Ovary (tissue), 9 donors: ENCODE results near the gene PLAC8. TPM values are rescaled to one million over a fixed set of nuclear protein-coding genes. Genes with fewer than 3 reads are reported as not detected.
"Not testable (repeated sequence)": the region's sequence is repeated elsewhere in the genome, so short reads cannot be mapped to it uniquely, and the experiment has no call there.

ENCODE experiments used
- DNase-seq, 5 donors: peaks; one replicate each; pipeline ENCODE4 v3.0.0-alpha.2; 2019 to 2020
- H3K27ac ChIP-seq, 2 donors: fragments of 200-600 bp; one replicate each; pipeline versions ENCODE4 v1.5.1 to v1.8.0; 2019 to 2022
- H3K27me3 ChIP-seq: fragments of 200-600 bp; one replicate; pipeline ENCODE4 v1.8.0; 2022
- H3K36me3 ChIP-seq: fragments of 200-600 bp; sonication (generic); one replicate; pipeline ENCODE4 v1.5.1; 2019
- H3K4me1 ChIP-seq: one replicate; pipeline ENCODE4 v1.8.1; 2013; ENCODE audit warnings: mild to moderate bottlenecking, moderate library complexity; ENCODE audit not compliant: insufficient read depth
- H3K4me3 ChIP-seq: fragments of 200-600 bp; sonication (generic); one replicate; pipeline ENCODE4 v1.5.1; 2017
- H3K9me3 ChIP-seq, 2 donors: fragments of 200-600 bp in 1 of 2; sonication (generic) in 1 of 2; one replicate each; pipeline versions ENCODE4 v1.5.1 to v1.8.1; 2013 to 2019; ENCODE audit warnings: mild to moderate bottlenecking in 1 of 2, moderate library complexity in 1 of 2
- EP300 ChIP-seq: sonication (generic); formaldehyde crosslinking; IDR thresholded peaks from one replicate; pipeline ENCODE4 v1.6.1; 2017; ENCODE audit warnings: antibody characterized with exemption
- POLR2A ChIP-seq: fragments of 450-650 bp; IDR thresholded peaks from one replicate; pipeline ENCODE4 v1.6.1; 2017; ENCODE audit warnings: antibody characterized with exemption, mild to moderate bottlenecking, moderate library complexity
- WGBS, 3 donors: extraction: QIAGEN DNeasy Blood & Tissue Kit in 1 of 3; methylation state at CpG; one replicate each; pipeline versions ENCODE4 v1.1.5 to v1.1.7; 2013 to 2017; 5-methylcytosine and 5-hydroxymethylcytosine counted together
- intact Hi-C, 4 donors: fragments of 100-400 bp; cut with DNase I; formaldehyde crosslinking; loops; one replicate each; pipeline versions ENCODE4 v1.11.0 to v1.15.1; 2022 to 2023
- polyA plus RNA-seq, 2 donors: library from polyadenylated mRNA; stranded (reverse); fragments of 200-250 nt in 1 of 2; fragments of 350-450 nt in 1 of 2; fragmentation: Illumina TruSeq in 1 of 2; extraction: RNeasy Lipid Tissue Mini Kit (QIAGEN cat#74804) in 1 of 2; gene quantifications; one replicate each; pipeline ENCODE4 v1.2.3, GENCODE V29; 2013 to 2014
- total RNA-seq, 7 donors: library from RNA; depleted of rRNA in 2 of 7; stranded (reverse); fragments of >200 nt in 2 of 7; fragmentation: NEBNext Ultra II Directional in 3 of 7; extraction: Animal tissue kit (Norgen Biotek cat#: 25700) in 3 of 7; gene quantifications; one replicate each; pipeline versions ENCODE4 v1.1.0 to v1.2.4, GENCODE V29; 2016 to 2023
- TF ChIP-seq, protein P1 (sequence below), 3 donors: fragments of 450-650 bp in 2 of 3; fragments of 200-600 bp in 1 of 3; IDR thresholded peaks; one replicate each; pipeline versions ENCODE4 v1.5.1 to v1.8.0; 2016 to 2022; ENCODE audit warnings: antibody characterized with exemption in 3 of 3, mild to moderate bottlenecking in 1 of 3
- donor health status: DM: no; HTN: no; CAD: no; lungs with moderate emphysema.
- donor health status: DM: no; HTN: no; CAD: no.
- donor health status: Bipolar disorder and iron deficiency.
- donor health status: DM: yes; HTN: yes; CAD: no.
- donor health status: DM: no; HTN: no; CAD: no.
- donor health status: DM: yes; HTN: yes; CAD: no.

The PLAC8 gene
- total and polyA plus RNA-seq, 9 donors = 0.40 to 15.4 (median 1.9) TPM

DNA sequence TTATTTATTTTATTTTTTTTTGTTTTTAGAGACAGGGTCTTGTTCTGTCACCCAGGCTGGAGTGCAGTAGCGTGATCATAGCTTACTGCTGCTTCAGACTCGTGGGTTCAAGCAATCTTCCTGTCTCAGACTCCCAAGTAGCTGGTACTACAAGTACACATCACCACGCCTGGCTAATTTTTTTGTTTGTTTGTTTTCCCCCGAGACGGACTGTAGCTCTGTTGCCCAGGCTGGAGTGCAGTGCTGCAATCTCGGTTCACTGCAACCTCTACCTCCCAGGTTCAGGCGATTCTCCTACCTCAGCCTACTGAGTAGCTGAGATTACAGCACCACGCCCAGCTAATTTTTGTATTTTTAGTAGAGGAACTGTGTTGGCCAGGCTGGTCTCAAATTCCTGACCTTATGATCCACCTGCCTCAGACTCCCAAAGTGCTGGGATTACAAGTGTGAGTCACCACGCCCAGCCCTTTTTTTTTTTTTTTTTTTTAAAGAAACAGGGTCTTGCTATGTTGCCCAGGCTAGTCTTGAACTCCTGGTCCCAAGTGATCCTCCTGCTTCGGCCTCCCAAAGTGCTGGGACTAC, 47.4 kb downstream of the PLAC8 start:
- 88 to 91% (median 91%) methylated on average over 10 of the region's 10 CpGs for WGBS, 3 donors
- H3K4me3 ChIP-seq = no peak overlapping the region
- H3K36me3 ChIP-seq = no peaks in the 10 kb centered on the region
- no peaks in the 10 kb centered on the region for H3K27me3 ChIP-seq
- TF ChIP-seq EP300 (no peak), POLR2A (no peak)
- TF ChIP-seq, protein P1, sequence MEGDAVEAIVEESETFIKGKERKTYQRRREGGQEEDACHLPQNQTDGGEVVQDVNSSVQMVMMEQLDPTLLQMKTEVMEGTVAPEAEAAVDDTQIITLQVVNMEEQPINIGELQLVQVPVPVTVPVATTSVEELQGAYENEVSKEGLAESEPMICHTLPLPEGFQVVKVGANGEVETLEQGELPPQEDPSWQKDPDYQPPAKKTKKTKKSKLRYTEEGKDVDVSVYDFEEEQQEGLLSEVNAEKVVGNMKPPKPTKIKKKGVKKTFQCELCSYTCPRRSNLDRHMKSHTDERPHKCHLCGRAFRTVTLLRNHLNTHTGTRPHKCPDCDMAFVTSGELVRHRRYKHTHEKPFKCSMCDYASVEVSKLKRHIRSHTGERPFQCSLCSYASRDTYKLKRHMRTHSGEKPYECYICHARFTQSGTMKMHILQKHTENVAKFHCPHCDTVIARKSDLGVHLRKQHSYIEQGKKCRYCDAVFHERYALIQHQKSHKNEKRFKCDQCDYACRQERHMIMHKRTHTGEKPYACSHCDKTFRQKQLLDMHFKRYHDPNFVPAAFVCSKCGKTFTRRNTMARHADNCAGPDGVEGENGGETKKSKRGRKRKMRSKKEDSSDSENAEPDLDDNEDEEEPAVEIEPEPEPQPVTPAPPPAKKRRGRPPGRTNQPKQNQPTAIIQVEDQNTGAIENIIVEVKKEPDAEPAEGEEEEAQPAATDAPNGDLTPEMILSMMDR (IDR thresholded peaks at IDR 0.05) = no peak
- H3K27ac ChIP-seq = no peak overlapping the region
- DNase-seq = no peak
- H3K9me3 ChIP-seq = no peaks in the 10 kb centered on the region
- no peaks in the 10 kb centered on the region for H3K4me1 ChIP-seq
- intact Hi-C loops = no loop called here

DNA sequence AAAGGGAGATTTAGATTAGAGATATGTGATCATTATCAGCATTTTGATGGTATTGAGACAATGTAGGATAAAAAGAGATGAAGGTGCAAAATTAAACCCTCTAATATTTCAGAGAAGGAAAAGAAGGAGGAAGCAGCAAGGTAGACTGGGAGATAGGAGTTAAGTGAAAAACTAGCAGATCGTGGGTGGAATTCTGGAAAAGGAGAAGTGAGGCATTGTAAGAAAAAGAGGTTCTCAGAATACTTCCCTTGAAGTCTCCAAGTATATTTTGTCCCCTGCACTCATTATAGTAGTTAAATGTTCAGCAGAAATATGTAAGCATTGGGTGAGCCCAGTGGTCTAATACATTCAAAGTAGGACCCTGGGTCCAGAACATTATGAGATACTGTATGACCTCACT, 49.3 kb downstream of the PLAC8 start:
- intact Hi-C loops = no loop called here
- 82 to 88% (median 87%) methylated on average over 1 of the region's 1 CpG for WGBS, 3 donors
- no peak overlapping the region for H3K27ac ChIP-seq

DNA sequence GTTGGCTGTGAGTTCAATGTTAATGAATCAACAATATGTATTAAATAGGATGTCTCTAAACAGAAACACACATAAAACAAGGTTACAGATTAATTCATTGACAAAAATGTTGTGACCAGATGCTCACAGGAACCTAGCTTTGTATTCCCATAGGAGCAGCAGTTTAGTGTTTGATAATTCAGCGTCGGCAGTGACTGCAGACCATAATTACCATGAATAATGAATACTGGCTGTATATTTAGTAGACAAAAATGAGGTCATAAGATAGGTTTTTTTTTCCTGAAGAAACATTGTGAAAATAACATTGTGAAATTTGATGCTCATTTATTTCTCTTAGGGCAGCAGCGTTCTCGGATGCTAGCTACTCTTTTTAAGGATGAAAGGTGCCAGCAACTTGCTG, 51.8 kb downstream of the PLAC8 start:
- WGBS, 3 donors = 81 to 92% (median 91%) methylated on average over 4 of the region's 4 CpGs
- TF ChIP-seq, protein P1 (IDR thresholded peaks at IDR 0.05) = no peak
- TF ChIP-seq EP300 = no peak
- TF ChIP-seq POLR2A = no peak
- Histone ChIP-seq H3K4me1 (no peaks in the 10 kb centered on the region), H3K27ac (no peak overlapping the region), H3K9me3 (no peaks in the 10 kb centered on the region), H3K27me3 (no peaks in the 10 kb centered on the region), H3K36me3 (no peaks in the 10 kb centered on the region), H3K4me3 (no peak overlapping the region)
- intact Hi-C loops = no loop called here
- DNase-seq = no peak

More for the DNA sequence above, 49.3 kb downstream of the PLAC8 start:
- Histone ChIP-seq H3K27me3 (no peaks in the 10 kb centered on the region), H3K9me3 (no peaks in the 10 kb centered on the region), H3K36me3 (no peaks in the 10 kb centered on the region), H3K4me1 (no peaks in the 10 kb centered on the region), H3K4me3 (no peak overlapping the region)
- no peak for DNase-seq
- TF ChIP-seq EP300 (no peak), POLR2A (no peak)
- TF ChIP-seq, protein P1 (IDR thresholded peaks at IDR 0.05) = no peak

GRCh38 chr4:83054928-83055327, 59.6 kb downstream of the PLAC8 start:
- H3K4me3 ChIP-seq = no peak overlapping the region
- no peak overlapping the region for H3K27ac ChIP-seq
- TF ChIP-seq, protein P1 (IDR thresholded peaks at IDR 0.05) = no peak
- TF ChIP-seq POLR2A (no peak), EP300 (no peak)
- H3K27me3 ChIP-seq = no peaks in the 10 kb centered on the region
- no peaks in the 10 kb centered on the region for H3K9me3 ChIP-seq
- no peak for DNase-seq
- H3K36me3 ChIP-seq = no peaks in the 10 kb centered on the region
- intact Hi-C loops = no loop called here
- H3K4me1 ChIP-seq = no peaks in the 10 kb centered on the region

- H3K4me1 ChIP-seq, H3K4me3 ChIP-seq, H3K36me3 ChIP-seq, DNase-seq, H3K27me3 ChIP-seq, H3K9me3 ChIP-seq, H3K27ac ChIP-seq, intact Hi-C loops: not testable (repeated sequence)
- WGBS, 3 donors = 92 to 95% (median 93%) methylated on average over 8 of the region's 8 CpGs
Observed at GRCh38 chr4:83048781-83049180, 65.7 kb downstream of the PLAC8 start.
